CD8-positive, alpha-beta memory T cell (primary cell): ENCODE results near the gene UBN2. TPM values are rescaled to one million over a fixed set of nuclear protein-coding genes. Genes with fewer than 3 reads are reported as not detected.

Experiments used
- polyA plus RNA-seq: library from polyadenylated mRNA; unstranded; fragments of 300-500 nt; fragmentation: Illumina TruSeq; gene quantifications from one replicate; pipeline ENCODE4 v1.2.3, GENCODE V29; 2021
- total RNA-seq, 2 experiments: library from RNA; stranded (reverse); gene quantifications; one replicate each; pipeline ENCODE4 v1.2.3, GENCODE V29; 2021

Gene UBN2
- total and polyA plus RNA-seq, 3 experiments from 2014 or later = 3.2 to 13.6 (median 13.0) TPM

Other genes with a start within 250 kb of the UBN2 start
- 1 to 10 TPM; 1.1 to 1.2 TPM for gene KIAA1549, start 249.8 kb upstream of the UBN2 start, total RNA-seq
- gene KIAA1549, start 249.8 kb upstream of the UBN2 start, polyA plus RNA-seq = not detected
- 10 to 100 TPM; 12.6 to 13.6 TPM for gene ZC3HAV1L, start 195.2 kb upstream of the UBN2 start, total RNA-seq
- gene ZC3HAV1L, start 195.2 kb upstream of the UBN2 start, polyA plus RNA-seq = 1.1 TPM
- gene ZC3HAV1, start 121.5 kb upstream of the UBN2 start, total RNA-seq = 10 to 100 TPM; 89.9 to 92.8 TPM
- gene ZC3HAV1, start 121.5 kb upstream of the UBN2 start, polyA plus RNA-seq = 153 TPM
- gene FMC1, start 110.1 kb downstream of the UBN2 start, total RNA-seq = 10 to 100 TPM; 10.7 to 12.2 TPM
- gene FMC1, start 110.1 kb downstream of the UBN2 start, polyA plus RNA-seq = 46.4 TPM
- gene LUC7L2, start 128.7 kb downstream of the UBN2 start, total RNA-seq = 100 to 1,000 TPM; 150 to 164 TPM
- gene LUC7L2, start 128.7 kb downstream of the UBN2 start, polyA plus RNA-seq = 72.0 TPM